Testis (tissue), 3 donors: Measurements from ENCODE around the gene RBFOX1. TPM values are rescaled to one million over a fixed set of nuclear protein-coding genes. Genes with fewer than 3 reads are reported as not detected.

Source experiments
- DNase-seq: peaks from one replicate; pipeline ENCODE4 v3.0.0-alpha.2; 2019
- H3K27ac ChIP-seq, 2 donors: fragments of 200-600 bp; sonication (generic); one replicate each; pipeline ENCODE4 v1.5.1; 2019
- H3K27me3 ChIP-seq: fragments of 200-600 bp; sonication (generic); one replicate; pipeline ENCODE4 v1.5.1; 2019
- H3K36me3 ChIP-seq: fragments of 200-600 bp; sonication (generic); one replicate; pipeline ENCODE4 v1.5.1; 2017; ENCODE audit warnings: low read depth; ENCODE audit errors: missing control alignments
- H3K4me1 ChIP-seq: fragments of 200-600 bp; sonication (generic); one replicate; pipeline ENCODE4 v1.5.1; 2019
- H3K4me3 ChIP-seq, 2 donors: fragments of 200-600 bp; sonication (generic); one replicate each; pipeline ENCODE4 v1.5.1; 2017 to 2019
- H3K9me3 ChIP-seq: fragments of 200-600 bp; sonication (generic); one replicate; pipeline ENCODE4 v1.5.1; 2017
- POLR2A ChIP-seq: fragments of 450-650 bp; IDR thresholded peaks from one replicate; pipeline ENCODE4 v1.6.1; 2017; ENCODE audit warnings: antibody characterized with exemption, mild to moderate bottlenecking, moderate library complexity
- WGBS, 2 donors: methylation state at CpG; one replicate each; pipeline ENCODE4 v1.1.5; 2018; 5-methylcytosine and 5-hydroxymethylcytosine counted together
- intact Hi-C: fragments of 100-400 bp; cut with DNase I; formaldehyde crosslinking; loops from one replicate; pipeline ENCODE4 v1.15.1; 2023; ENCODE audit warnings: low total_unique reads
- polyA plus RNA-seq: library from polyadenylated mRNA; stranded (reverse); fragments of 350-450 nt; fragmentation: Illumina TruSeq; extraction: RNeasy Lipid Tissue Mini Kit (QIAGEN cat#74804); gene quantifications from one replicate; pipeline ENCODE4 v1.2.3, GENCODE V29; 2014; ENCODE audit warnings: low read depth, low replicate concordance; ENCODE audit not compliant: insufficient read depth
- total RNA-seq, 2 donors: library from RNA; depleted of rRNA; stranded (reverse); fragments of >200 nt; gene quantifications; one replicate each; pipeline ENCODE4 v1.2.3, GENCODE V29; 2016
- TF ChIP-seq, protein P1 (sequence below), 3 experiments: fragments of 450-650 bp in 2 of 3; fragments of 200-600 bp in 1 of 3; sonication (generic) in 1 of 3; IDR thresholded peaks; one replicate each; pipeline ENCODE4 v1.5.1; 2016 to 2019; ENCODE audit warnings: antibody characterized with exemption in 3 of 3, mild to moderate bottlenecking in 2 of 3, moderate library complexity in 1 of 3

RBFOX1 gene
- total and polyA plus RNA-seq, 3 donors from 2014 or later: 0.68 to 2.8 (median 1.1) TPM

DNA sequence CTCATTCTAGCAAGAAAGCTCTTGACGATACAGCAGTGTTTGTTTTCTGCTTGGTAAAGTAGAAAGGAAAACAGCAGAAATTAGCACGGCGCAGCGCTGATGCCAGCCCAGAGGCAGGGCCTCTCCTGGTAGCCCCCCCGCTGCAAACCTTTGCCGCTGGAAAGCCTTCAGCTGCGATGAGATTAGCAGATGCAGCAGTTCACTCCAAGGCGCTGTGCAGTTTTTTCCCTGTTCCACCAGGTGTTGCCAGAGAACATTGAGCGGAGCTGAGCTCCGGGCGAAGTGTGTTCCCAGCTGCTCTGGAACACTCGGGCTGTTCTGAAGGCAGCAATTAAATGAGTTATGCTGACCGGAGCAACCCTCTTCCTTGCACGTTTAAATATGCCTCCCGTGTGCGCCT is 72.5 kb downstream of the RBFOX1 start:
- intact Hi-C loops: no loop called here
- no peaks in the 10 kb centered on the region for H3K36me3 ChIP-seq
- no peaks in the 10 kb centered on the region for H3K27me3 ChIP-seq
- peak; percentile 43 for DNase-seq
- no peaks in the 10 kb centered on the region for H3K9me3 ChIP-seq
- no peak for TF ChIP-seq POLR2A
- TF ChIP-seq, protein P1, sequence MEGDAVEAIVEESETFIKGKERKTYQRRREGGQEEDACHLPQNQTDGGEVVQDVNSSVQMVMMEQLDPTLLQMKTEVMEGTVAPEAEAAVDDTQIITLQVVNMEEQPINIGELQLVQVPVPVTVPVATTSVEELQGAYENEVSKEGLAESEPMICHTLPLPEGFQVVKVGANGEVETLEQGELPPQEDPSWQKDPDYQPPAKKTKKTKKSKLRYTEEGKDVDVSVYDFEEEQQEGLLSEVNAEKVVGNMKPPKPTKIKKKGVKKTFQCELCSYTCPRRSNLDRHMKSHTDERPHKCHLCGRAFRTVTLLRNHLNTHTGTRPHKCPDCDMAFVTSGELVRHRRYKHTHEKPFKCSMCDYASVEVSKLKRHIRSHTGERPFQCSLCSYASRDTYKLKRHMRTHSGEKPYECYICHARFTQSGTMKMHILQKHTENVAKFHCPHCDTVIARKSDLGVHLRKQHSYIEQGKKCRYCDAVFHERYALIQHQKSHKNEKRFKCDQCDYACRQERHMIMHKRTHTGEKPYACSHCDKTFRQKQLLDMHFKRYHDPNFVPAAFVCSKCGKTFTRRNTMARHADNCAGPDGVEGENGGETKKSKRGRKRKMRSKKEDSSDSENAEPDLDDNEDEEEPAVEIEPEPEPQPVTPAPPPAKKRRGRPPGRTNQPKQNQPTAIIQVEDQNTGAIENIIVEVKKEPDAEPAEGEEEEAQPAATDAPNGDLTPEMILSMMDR (IDR thresholded peaks at IDR 0.05): peak in 1 of 3 experiments; percentile 17
- WGBS, 2 donors: 20 to 26% methylated on average over 16 of the region's 16 CpGs
- no peak overlapping the region for H3K4me3 ChIP-seq
- H3K27ac ChIP-seq: no peak overlapping the region
- no peaks in the 10 kb centered on the region for H3K4me1 ChIP-seq

DNA sequence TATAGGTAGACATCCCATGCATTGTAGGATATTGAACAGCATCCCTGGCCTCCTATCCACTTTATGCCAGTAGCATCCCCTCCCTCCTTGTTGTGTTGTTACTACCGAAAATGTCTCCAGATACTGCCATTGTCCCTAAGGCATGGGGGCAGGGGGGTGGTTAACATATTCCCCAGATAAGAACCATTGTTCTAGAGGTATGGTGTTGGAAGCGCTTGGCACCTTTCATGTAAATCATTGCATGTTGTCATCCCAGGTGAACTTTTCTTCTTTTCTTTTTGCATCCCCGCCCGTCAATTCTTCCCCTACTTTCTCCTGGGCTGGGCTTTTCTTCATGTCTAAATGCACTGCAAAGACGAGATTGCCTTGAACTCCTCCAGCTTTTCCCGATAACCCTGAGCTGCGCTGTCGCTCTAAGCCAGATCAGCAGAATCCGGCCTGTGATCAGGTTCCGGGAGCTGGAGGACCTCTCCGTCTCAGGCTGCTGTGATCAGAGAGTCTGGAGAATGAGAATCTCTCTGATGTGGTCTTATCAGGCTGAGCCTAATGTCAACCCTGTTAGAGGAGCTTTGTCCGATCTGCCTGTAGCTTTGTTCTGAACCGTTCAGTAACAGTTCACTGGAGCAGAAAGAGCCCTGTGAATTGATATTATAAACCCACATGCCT is 76.2 kb downstream of the RBFOX1 start:
- DNase-seq: no peak
- Histone ChIP-seq H3K9me3 (no peaks in the 10 kb centered on the region), H3K27me3 (no peaks in the 10 kb centered on the region), H3K36me3 (no peaks in the 10 kb centered on the region), H3K4me1 (no peaks in the 10 kb centered on the region), H3K4me3 (no peak overlapping the region), H3K27ac (no peak overlapping the region)
- TF ChIP-seq POLR2A: no peak
- TF ChIP-seq, protein P1 (IDR thresholded peaks at IDR 0.05): no peak
- intact Hi-C loops: no loop called here
- WGBS, 2 donors: 63 to 77% methylated on average over 13 of the region's 13 CpGs

DNA sequence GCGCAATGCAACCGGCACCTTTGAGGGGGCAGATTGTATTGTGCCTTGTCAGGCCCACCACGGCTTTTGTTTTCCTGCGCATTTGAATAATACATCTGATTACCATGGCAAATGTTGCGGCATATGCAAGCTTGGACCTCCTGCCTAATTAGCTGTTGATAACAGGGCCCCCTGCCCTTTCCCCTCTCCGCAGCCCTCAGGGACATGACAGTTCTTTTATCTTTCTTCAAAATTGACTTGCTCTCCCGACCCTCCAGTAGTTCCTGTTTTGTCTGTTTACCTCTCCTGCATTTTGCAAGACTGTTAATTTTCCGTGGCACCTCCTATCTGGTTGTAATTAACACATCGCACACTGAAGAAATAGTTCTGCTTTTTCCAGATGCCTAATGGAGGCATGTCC is 86.8 kb downstream of the RBFOX1 start:
- no peak overlapping the region for H3K4me3 ChIP-seq
- DNase-seq: no peak
- intact Hi-C loops: no loop called here
- no peaks in the 10 kb centered on the region for H3K4me1 ChIP-seq
- whole genome bisulfite sequencing, 2 donors: 52 to 70% methylated on average over 9 of the region's 9 CpGs
- no peak for TF ChIP-seq POLR2A
- TF ChIP-seq, protein P1 (IDR thresholded peaks at IDR 0.05): no peak
- no peak overlapping the region for H3K27ac ChIP-seq
- H3K9me3 ChIP-seq: no peaks in the 10 kb centered on the region
- H3K36me3 ChIP-seq: no peaks in the 10 kb centered on the region
- H3K27me3 ChIP-seq: no peaks in the 10 kb centered on the region

DNA sequence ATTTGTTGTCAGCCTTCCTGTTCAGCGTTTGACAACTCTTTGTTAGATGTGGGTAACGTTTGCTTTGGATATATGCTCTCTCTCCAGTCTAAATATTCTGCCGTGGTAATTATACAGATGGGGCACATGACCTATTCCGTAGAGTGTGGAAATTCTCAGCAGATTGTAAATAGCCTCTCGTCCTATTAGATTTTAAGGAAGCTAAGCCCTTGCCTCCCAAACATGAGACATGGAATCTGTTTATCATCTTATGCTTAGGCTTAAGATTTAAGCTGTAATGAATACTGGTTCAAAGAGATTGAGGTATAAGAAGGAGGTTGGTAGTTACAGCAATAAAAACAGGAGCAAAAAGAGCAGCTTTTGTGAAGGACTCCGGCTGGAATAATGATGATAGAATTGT is 87.4 kb downstream of the RBFOX1 start:
- Histone ChIP-seq H3K27me3 (no peaks in the 10 kb centered on the region), H3K9me3 (no peaks in the 10 kb centered on the region), H3K36me3 (no peaks in the 10 kb centered on the region), H3K4me1 (no peaks in the 10 kb centered on the region), H3K27ac (no peak overlapping the region), H3K4me3 (no peak overlapping the region)
- intact Hi-C loops: no loop called here
- 39 to 43% methylated on average over 6 of the region's 6 CpGs for WGBS, 2 donors
- no peak for TF ChIP-seq POLR2A
- TF ChIP-seq, protein P1 (IDR thresholded peaks at IDR 0.05): no peak
- DNase-seq: no peak

DNA sequence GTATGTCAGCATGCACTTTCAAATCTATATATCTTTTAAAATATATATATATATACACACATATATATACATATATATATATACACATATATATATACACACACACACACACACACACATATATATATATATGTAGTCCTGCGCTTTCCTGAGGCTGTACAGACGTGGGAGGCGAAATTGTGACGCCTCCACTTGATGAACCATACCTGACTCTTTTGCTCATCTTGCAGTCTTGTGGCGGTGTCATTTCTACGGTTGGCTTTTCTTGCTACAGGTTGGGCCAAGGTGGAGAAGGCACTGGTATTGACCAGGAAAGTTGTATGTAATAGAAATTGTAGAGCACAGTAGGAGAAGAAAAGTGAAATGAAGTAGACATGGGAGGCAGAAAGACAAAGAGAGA is 88.2 kb downstream of the RBFOX1 start:
- DNase-seq: no peak
- H3K27ac ChIP-seq: no peak overlapping the region
- WGBS, 2 donors: 90 to 94% methylated on average over 5 to 6 of the region's 6 CpGs
- no peaks in the 10 kb centered on the region for H3K27me3 ChIP-seq
- no peaks in the 10 kb centered on the region for H3K9me3 ChIP-seq
- intact Hi-C loops: no loop called here
- H3K4me1 ChIP-seq: no peaks in the 10 kb centered on the region
- no peaks in the 10 kb centered on the region for H3K36me3 ChIP-seq
- no peak overlapping the region for H3K4me3 ChIP-seq
- TF ChIP-seq, protein P1 (IDR thresholded peaks at IDR 0.05): no peak
- TF ChIP-seq POLR2A: no peak
